Fibroblast of the aortic adventitia (primary cell): Measurements from ENCODE around the gene CDH13. TPM values are rescaled to one million over a fixed set of nuclear protein-coding genes. Genes with fewer than 3 reads are reported as not detected.

Experiments
- DNase-seq: peaks from one replicate; pipeline ENCODE4 v3.0.0-alpha.2; 2010; ENCODE audit warnings: low read depth
- H3K4me3 ChIP-seq: 2 replicates; pipeline ENCODE4 v1.5.1; 2011; ENCODE audit warnings: low read depth, mild to moderate bottlenecking, control low read depth, low read length, moderate library complexity
- CTCF ChIP-seq: IDR thresholded peaks from 2 replicates; pipeline ENCODE4 v1.5.1; 2011; ENCODE audit warnings: mild to moderate bottlenecking, low read length, control low read depth, inconsistent platforms; ENCODE audit not compliant: insufficient read depth
- small RNA-seq: library from RNA; depleted of rRNA; stranded (forward); fragments of <200 nt; gene quantifications from one replicate; pipeline ENCODE3, GENCODE V24; 2012
- total RNA-seq: library from RNA; depleted of rRNA; stranded (reverse); fragments of >200 nt; gene quantifications from 2 replicates; pipeline ENCODE4 v1.2.3, GENCODE V29; 2012; ENCODE audit warnings: low replicate concordance

CDH13 gene
- total RNA-seq, 1 donor = 55.7 TPM

DNA sequence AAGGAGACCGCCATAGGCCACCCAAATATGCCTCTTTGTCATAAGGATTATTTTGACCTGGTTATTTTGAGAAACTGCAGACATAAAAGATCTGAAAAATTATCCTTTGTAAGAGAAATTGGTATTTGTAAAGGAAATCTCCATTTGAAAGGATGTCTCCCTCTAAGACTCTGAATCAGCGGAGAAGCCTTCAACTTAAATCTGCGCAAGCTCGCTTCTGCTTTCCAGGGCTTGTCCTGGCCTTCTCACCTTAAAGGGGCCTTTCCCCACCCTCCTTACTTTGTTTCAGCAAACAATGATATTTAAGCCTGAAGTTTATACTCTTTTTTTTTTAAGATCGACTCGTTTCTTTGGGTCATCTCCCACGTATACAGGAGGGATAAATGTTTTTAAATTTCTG is 1215.5 kb downstream of the CDH13 start:
- TF ChIP-seq CTCF = no peak
- no peak overlapping the region for H3K4me3 ChIP-seq
- no peak for DNase-seq

- no peak overlapping the region for H3K4me3 ChIP-seq
- TF ChIP-seq CTCF = no peak
- DNase-seq = no peak
Observed at GRCh38 chr16:83842756-83843507, 1216.2 kb downstream of the CDH13 start.

DNA sequence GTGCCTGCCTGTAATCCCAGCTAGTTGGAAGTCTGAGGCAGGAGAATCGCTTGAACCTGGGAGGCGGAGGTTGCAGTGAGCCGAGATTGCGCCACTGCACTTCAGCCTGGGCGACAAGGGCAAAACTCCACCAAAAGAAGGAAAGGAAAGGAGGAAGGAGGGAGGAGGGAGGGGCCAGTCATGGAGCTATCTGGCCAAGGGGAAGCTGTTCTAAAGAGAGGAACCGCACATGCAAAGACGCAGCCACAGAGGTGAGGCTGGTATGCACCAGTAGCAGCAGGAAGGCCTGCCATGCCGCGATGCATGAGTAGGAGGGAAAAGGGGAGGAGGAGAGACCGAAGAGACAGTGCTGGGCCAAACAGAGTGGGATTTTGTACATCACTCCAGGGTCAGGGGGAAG is 1216.9 kb downstream of the CDH13 start:
- no peak for DNase-seq
- H3K4me3 ChIP-seq = no peak overlapping the region
- no peak for TF ChIP-seq CTCF

DNA sequence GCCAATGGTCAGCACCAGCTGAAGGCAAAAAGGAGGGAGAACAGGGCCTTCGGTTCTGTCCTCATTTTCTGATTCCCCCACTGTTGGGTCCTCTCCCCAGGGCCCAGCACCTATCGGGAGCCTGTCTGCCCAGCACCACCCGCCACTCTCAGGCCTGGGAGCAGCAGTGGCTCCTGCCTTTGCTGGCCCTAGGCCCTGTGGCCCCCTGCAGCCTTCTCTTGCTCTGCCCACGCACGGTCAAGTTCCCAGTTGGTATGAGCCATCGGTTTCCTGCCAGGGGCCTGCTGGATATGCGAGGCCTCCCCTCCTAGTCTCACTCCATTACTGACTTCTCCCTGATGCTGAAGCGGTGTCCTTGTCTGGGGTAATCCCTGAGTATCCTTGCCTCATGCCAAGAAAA is 1218.5 kb downstream of the CDH13 start:
- DNase-seq = no peak
- H3K4me3 ChIP-seq = no peak overlapping the region
- TF ChIP-seq CTCF = no peak

- TF ChIP-seq CTCF = no peak
- no peak for DNase-seq
- no peak overlapping the region for H3K4me3 ChIP-seq
Observed at GRCh38 chr16:83847371-83848225, 1220.8 kb downstream of the CDH13 start.

DNA sequence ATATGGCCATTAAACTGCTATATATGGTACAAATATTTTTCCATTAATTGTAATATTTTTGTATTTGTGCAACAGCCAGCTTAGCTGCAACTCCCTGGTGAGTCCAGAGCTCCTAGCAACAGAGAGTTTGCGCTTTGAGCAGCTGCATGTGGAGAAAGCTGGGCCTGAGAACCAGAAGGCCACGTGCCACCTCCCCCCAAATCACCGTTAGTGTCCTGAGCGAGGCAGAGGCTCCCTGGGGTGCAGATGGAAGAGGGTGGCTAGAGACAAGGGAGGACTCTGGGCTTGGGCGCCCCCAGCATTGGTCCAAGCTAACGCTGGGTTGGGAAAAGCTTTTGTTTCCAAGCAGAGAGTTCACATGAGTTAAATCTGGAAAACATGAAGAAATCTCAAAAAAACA is 1222.7 kb downstream of the CDH13 start:
- no peak overlapping the region for H3K4me3 ChIP-seq
- no peak for DNase-seq
- TF ChIP-seq CTCF = no peak

Small RNAs within 50 kb of the gene (small RNA-seq; reads per million reads assigned to genes)
- gene AC099506.2 = not detected
- not detected for gene MIR3182
- not detected for gene MIR8058
